Stomach smooth muscle (tissue), 2 donors: ENCODE data around the gene APEH.

Source experiments
- H3K27ac ChIP-seq: one replicate; pipeline ENCODE4 v1.7.0; 2013; ENCODE audit warnings: mild to moderate bottlenecking, low read length, inconsistent platforms
- H3K27me3 ChIP-seq, 2 donors: one replicate each; pipeline ENCODE4 v1.7.0; 2013; ENCODE audit warnings: low read length in 2 of 2; ENCODE audit not compliant: insufficient read depth in 2 of 2, control insufficient read depth in 1 of 2
- H3K36me3 ChIP-seq, 2 donors: one replicate each; pipeline ENCODE4 v1.7.0; 2013; ENCODE audit warnings: low read length in 2 of 2; ENCODE audit not compliant: control insufficient read depth in 2 of 2, insufficient read depth in 2 of 2
- H3K4me1 ChIP-seq: one replicate; pipeline ENCODE4 v1.7.0; 2013; ENCODE audit warnings: low read length; ENCODE audit not compliant: control insufficient read depth, insufficient read depth
- H3K4me3 ChIP-seq, 2 donors: one replicate each; pipeline ENCODE4 v1.7.0; 2013; ENCODE audit warnings: low read length in 2 of 2
- H3K9ac ChIP-seq, 2 donors: one replicate each; pipeline ENCODE4 v1.7.0; 2013; ENCODE audit warnings: low read length in 2 of 2, mild to moderate bottlenecking in 1 of 2
- H3K9me3 ChIP-seq, 2 donors: one replicate each; pipeline ENCODE4 v1.7.0; 2013; ENCODE audit warnings: low read length in 2 of 2; ENCODE audit not compliant: control insufficient read depth in 2 of 2
- donor health status: healthy.
- donor health status: Pancreatic carcinoma.

The APEH gene

GRCh38 chr3:49668861-49669260, 5.3 kb upstream of the APEH start:
- Histone ChIP-seq H3K27me3 (peaks cover 14 to 20% of the 10 kb centered on the region in 2 donors), H3K4me3 (no peak overlapping the region), H3K9ac (no peak overlapping the region), H3K9me3 (no peaks in the 10 kb centered on the region), H3K27ac (no peak overlapping the region), H3K4me1 (peaks cover 8% of the 10 kb centered on the region), H3K36me3 (no peaks in the 10 kb centered on the region)

DNA sequence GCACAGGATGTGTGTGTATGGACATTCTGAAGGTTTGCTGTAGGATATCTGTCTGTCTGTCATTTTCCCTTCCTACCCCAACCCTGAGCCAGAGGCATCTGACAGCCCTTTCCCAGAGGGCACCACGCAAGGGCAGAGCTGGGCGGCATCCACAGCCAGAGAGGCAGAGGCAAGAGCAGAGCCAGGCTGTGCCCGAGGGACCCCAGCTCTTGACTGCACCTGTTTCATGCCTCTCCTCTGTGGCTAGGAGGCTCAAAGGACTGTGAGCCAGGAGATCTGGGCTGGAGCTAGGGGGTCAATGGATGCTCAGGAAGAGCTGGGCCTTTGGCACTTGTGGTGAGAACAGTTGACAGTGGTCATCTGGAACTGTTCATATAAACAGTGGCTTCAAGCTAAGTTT, 4.8 kb upstream of the APEH start:
- H3K36me3 ChIP-seq: no peaks in the 10 kb centered on the region
- no peak overlapping the region for H3K9ac ChIP-seq
- H3K27ac ChIP-seq: no peak overlapping the region
- H3K4me3 ChIP-seq: no peak overlapping the region
- H3K27me3 ChIP-seq: peaks cover 14 to 16% of the 10 kb centered on the region in 2 donors
- peaks cover 8% of the 10 kb centered on the region for H3K4me1 ChIP-seq
- no peaks in the 10 kb centered on the region for H3K9me3 ChIP-seq

DNA sequence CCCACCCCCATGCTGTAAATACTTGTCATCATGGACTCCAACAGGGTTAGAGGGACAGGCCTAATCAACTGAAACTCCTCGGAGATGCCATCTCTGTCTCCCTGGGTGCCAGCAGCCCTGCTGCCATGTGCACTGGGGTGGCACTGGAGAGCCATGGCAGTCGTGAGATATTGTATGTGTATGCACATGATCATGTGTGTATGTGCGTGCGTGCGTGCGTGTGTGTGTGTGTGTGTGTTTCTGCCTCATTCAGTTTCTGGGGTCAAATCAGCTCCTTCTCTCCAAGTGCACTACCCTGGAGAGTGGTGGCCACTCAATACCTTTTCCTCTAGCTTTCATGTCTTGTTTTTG, 3.2 kb upstream of the APEH start:
- no peak overlapping the region for H3K27ac ChIP-seq

DNA sequence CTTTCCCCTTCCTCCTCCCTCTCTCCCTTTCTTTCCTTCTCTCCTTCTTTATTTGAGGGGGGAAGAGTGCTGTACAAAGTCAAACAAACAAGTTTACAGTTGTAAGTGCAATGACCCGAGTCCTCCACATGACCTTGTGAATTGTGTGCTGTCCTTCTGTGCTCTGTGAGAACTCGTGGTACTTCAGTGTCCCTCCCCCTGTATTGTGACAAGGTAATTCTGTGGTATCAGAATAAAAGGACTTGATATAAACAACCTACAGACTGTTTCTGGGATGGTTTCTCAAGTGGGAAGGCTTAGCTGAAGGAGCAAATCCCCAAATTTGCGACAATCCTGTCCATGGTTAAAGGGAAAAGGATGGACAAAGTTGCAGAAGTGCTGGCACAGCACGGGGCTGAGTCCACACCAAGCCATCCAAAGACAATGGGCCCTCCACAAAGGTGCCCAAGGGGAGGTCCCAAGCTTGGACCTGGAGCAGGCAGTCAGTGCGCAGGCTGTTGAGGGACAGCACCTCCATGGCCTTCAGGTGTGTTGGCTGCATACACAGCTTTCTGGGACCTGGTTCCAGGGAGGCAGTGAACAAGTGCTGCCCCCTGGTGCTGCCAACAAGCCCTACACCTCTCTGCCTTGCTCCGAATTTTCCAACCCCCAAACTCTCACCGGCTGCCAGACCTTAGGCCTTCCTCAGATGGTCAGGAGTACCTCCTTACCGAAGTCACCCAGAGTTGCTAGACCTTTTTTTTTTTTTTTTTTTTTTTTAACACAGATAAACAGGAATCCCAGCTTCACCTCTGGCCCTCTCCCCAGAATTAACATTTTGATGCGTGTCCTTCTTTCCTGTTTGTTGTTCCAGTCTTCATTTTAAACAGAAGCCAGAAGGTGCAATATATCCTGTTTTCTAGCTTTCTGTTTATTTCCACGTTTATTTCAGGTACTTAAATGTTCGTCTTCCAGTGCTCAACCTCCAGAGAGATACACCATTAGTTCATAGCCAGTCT, 2.6 kb upstream of the APEH start:
- H3K4me3 ChIP-seq: no peak overlapping the region
- no peak overlapping the region for H3K9ac ChIP-seq
- no peak overlapping the region for H3K27ac ChIP-seq
- peaks cover 19% of the 10 kb centered on the region for H3K4me1 ChIP-seq
- H3K9me3 ChIP-seq: no peaks in the 10 kb centered on the region
- peaks cover 7 to 8% of the 10 kb centered on the region in 2 donors for H3K36me3 ChIP-seq
- H3K27me3 ChIP-seq: peaks cover 6 to 10% of the 10 kb centered on the region in 2 donors

More for the DNA sequence above, 3.2 kb upstream of the APEH start:
- Histone ChIP-seq H3K9me3 (no peaks in the 10 kb centered on the region), H3K4me3 (no peak overlapping the region), H3K4me1 (peaks cover 19% of the 10 kb centered on the region), H3K36me3 (peaks cover 0 to 1% of the 10 kb centered on the region in 2 donors), H3K27me3 (peaks cover 6 to 10% of the 10 kb centered on the region in 2 donors), H3K9ac (no peak overlapping the region)

DNA sequence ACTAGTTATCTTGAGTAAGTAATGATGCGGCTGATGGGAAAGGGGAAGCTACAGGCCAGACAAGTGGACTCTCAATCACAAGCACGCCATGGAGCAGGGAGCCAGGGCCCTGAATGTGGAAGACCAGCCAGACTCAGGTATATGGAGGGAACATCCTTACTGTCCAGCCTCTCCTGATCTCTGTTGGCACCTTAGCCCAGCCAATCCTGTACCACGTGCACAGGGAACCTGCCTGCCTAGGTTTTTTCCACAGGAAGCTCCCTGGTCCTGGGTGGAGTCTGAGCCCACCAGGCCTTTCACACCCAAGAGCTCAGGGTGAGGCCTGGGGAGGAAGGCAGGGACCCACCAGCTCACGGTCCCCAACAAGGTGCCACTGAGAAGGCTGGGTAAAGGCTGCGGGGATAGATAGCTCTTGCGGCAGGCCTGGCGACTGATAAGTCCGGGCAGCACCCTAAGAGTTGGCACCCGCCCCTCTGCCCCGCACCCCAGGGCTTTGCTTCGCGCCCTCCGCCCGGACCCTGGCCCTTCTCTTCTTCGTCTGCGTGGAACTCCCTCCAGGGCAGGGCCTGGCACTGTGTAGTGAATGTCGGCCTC, 933 bp upstream of the APEH start:
- Histone ChIP-seq H3K4me3 (peak overlapping the region; percentile 79 to 88), H3K9me3 (no peaks in the 10 kb centered on the region), H3K9ac (peak overlapping the region; percentile 51 to 75), H3K36me3 (peaks cover 21 to 23% of the 10 kb centered on the region in 2 donors), H3K4me1 (peaks cover 19% of the 10 kb centered on the region), H3K27me3 (peaks cover under 1 to 7% of the 10 kb centered on the region in 2 donors), H3K27ac (peak overlapping the region; percentile 79)

GRCh38 chr3:49674497-49674983, 389 bp downstream of the APEH start:
- Histone ChIP-seq H3K36me3 (peaks cover 33 to 36% of the 10 kb centered on the region in 2 donors), H3K4me3 (peak overlapping the region; percentile 79 to 88), H3K27ac (no peak overlapping the region), H3K27me3 (peaks cover 0 to under 1% of the 10 kb centered on the region in 2 donors), H3K9ac (peak overlapping the region; percentile 73 to 75), H3K9me3 (no peaks in the 10 kb centered on the region), H3K4me1 (peaks cover 19% of the 10 kb centered on the region)

- peaks cover 45 to 49% of the 10 kb centered on the region in 2 donors for H3K36me3 ChIP-seq
Observed at GRCh38 chr3:49675912-49676311, 1.8 kb downstream of the APEH start.

DNA sequence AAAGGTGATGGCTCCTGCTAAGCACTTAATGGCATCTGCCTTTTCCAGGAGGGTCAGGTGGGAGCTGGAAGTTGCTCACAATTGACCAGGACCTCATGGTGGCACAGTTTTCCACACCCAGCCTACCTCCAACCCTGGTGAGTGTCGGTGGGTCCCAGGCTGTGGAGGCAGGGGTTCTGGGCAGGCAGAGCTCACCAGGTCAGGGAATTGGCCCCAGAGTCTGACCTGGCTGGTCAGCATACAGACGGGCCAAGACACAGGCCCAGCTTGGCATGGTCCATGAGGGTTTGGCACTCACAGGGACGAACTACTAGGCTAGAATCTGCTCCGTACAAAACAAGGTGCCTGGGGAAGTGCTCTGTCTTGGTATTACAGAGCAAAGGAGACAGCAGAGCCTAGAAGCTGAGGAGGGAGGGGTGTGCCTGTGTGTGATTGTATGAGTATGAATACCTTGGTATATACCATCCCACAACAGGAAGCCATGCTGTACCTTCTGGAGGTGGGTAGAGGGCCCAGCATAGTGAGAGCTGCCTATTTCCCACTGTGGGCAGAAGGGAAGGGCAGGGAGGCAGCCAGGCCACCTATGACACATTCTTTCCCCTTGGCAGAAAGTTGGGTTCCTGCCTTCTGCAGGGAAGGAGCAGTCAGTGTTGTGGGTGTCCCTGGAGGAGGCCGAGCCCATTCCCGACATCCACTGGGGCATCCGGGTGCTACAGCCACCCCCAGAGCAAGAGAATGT, 6.5 kb downstream of the APEH start:
- Histone ChIP-seq H3K4me3 (no peak overlapping the region), H3K36me3 (peaks cover 67 to 76% of the 10 kb centered on the region in 2 donors), H3K27me3 (no peaks in the 10 kb centered on the region), H3K9me3 (no peaks in the 10 kb centered on the region), H3K9ac (no peak overlapping the region), H3K27ac (no peak overlapping the region), H3K4me1 (no peaks in the 10 kb centered on the region)

More at GRCh38 chr3:49675912-49676311, 1.8 kb downstream of the APEH start:
- H3K9me3 ChIP-seq: no peaks in the 10 kb centered on the region
- no peak overlapping the region for H3K4me3 ChIP-seq
- peaks cover 19% of the 10 kb centered on the region for H3K4me1 ChIP-seq
- H3K9ac ChIP-seq: no peak overlapping the region
- no peaks in the 10 kb centered on the region for H3K27me3 ChIP-seq
- H3K27ac ChIP-seq: no peak overlapping the region

DNA sequence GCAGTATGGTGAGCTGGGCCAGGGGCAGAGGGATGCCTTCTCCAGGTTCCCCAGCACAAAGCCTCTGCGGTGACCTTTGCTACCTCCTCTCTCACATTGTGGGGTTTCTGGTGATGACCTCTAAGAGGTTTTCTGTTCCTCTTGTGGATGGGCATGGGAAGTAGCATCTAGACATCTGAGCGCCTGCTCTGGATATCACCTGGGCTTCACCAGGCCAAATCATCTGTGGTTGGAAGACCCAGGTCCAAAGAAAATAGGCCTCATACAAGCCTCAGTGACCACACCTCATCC, 7.0 kb downstream of the APEH start:
- H3K4me1 ChIP-seq: peaks cover under 1% of the 10 kb centered on the region
- H3K27me3 ChIP-seq: no peaks in the 10 kb centered on the region
- H3K27ac ChIP-seq: no peak overlapping the region
- H3K9me3 ChIP-seq: no peaks in the 10 kb centered on the region
- H3K9ac ChIP-seq: no peak overlapping the region
- peaks cover 65 to 73% of the 10 kb centered on the region in 2 donors for H3K36me3 ChIP-seq
- no peak overlapping the region for H3K4me3 ChIP-seq

GRCh38 chr3:49681543-49681942, 7.4 kb downstream of the APEH start:
- H3K9ac ChIP-seq: no peak overlapping the region

More at GRCh38 chr3:49681543-49681942, 7.4 kb downstream of the APEH start:
- Histone ChIP-seq H3K9me3 (no peaks in the 10 kb centered on the region), H3K4me1 (peaks cover 4% of the 10 kb centered on the region), H3K27ac (no peak overlapping the region), H3K36me3 (peaks cover 61 to 69% of the 10 kb centered on the region in 2 donors), H3K4me3 (no peak overlapping the region), H3K27me3 (peaks cover 0 to 2% of the 10 kb centered on the region in 2 donors)
